Limb (tissue), 2 donors: ENCODE data around the gene ID2.

Experiments used
- DNase-seq, 2 donors: peaks; one replicate each; pipeline ENCODE4 v3.0.0-alpha.2; 2016; ENCODE audit errors: extremely low spot score in 2 of 2

Gene ID2, protein sequence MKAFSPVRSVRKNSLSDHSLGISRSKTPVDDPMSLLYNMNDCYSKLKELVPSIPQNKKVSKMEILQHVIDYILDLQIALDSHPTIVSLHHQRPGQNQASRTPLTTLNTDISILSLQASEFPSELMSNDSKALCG

DNA sequence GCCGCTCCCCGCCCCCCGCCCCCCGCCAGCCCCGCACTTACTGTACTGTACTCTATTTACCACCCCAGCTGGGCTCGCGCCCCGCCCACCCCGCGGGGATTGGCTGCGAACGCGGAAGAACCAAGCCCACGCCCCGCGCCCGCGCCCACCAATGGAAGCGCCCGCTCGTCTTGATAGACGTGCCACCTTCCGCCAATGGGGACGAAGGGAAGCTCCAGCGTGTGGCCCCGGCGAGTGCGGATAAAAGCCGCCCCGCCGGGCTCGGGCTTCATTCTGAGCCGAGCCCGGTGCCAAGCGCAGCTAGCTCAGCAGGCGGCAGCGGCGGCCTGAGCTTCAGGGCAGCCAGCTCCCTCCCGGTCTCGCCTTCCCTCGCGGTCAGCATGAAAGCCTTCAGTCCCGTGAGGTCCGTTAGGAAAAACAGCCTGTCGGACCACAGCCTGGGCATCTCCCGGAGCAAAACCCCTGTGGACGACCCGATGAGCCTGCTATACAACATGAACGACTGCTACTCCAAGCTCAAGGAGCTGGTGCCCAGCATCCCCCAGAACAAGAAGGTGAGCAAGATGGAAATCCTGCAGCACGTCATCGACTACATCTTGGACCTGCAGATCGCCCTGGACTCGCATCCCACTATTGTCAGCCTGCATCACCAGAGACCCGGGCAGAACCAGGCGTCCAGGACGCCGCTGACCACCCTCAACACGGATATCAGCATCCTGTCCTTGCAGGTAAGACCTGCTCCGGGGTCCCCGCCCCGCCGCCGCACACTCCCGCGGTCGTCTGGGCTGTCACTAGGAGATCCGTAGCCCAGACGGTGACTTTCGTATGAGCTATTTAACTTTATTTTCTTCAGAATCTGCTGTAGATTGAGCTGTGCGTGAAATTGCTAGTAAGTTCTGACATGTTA is at the start of gene ID2:
ID2 (plus strand) TSS at position 271 of the 907 bp plus-strand sequence; CDS start at position 381, 110 bp downstream.
- peak; percentile 98 to 100 for DNase-seq

DNA sequence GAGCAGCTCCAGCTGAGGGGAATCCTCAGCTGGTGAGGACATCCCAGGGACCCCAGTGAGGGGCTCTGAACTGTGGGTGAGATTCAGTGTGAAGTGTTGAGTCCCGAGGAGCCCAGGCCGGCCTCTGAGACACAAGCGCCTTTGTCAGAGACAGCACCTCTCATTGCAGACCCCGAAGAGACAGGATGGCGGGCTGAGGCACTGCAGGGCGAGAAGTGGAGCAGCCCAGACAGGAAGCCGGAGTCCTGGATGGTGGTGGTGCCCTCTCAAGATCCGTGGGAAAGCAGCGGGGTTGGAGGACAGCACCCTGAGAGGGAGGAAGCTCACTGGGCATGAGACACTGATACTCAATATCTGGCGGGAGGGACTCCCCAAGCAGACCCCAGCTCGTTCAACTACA is 49.1 kb upstream of the ID2 start:
- DNase-seq, result no peak

DNA sequence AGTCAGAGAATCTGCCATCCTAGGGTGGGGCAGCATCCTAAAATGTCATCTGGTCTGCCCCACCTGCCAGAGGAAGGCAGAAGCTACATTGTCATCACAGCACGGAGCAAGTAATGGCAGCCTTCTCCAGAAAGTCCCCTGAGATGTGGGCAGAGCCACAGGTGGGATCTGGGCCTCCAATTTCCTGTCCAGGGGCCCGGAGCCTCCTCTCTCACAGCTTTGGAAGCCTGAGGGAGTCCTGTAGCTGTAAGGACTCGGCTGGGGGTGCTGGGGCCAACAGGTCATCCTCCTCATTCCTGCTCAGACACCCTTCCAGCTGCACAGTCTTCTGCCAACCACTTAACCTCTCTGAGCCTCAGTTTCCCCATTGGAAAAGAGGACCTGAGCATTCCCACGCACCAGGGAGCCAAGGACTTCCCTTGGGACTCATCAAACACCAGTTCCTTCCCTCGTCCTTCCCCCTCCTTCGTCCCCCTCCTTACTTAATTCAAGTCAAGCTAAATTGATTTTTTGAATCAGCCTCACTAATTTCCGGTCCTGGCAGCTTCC is 48.6 kb upstream of the ID2 start:
- DNase-seq, result no peak

DNA sequence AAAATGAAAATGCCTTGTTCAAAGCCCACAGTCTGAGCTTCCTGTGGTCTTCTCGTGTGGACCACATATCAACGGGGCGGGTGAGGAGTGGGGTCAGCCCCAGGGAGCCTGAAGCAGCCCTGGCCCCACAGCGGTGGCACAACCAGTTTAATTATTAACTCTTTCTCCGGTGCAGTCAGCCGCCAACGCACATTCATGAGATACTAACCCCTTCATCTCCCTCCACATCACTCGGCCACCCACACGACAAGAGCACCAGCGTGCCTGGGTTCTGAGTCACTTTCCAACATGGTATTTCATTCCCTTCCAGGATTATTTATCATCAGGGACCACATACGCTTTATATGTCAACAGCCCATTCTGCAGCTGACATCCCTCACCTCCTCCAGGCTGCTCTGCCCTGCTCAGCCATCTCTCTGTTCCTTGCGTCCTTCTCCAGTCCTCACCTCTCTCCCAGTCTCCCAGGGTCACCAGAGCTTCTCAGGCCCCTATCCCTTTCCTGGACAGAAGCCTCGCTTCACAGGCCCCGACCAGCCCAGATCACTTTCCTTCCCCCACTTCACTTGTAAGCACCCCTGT is 48.0 kb upstream of the ID2 start:
- DNase-seq, result no peak

DNA sequence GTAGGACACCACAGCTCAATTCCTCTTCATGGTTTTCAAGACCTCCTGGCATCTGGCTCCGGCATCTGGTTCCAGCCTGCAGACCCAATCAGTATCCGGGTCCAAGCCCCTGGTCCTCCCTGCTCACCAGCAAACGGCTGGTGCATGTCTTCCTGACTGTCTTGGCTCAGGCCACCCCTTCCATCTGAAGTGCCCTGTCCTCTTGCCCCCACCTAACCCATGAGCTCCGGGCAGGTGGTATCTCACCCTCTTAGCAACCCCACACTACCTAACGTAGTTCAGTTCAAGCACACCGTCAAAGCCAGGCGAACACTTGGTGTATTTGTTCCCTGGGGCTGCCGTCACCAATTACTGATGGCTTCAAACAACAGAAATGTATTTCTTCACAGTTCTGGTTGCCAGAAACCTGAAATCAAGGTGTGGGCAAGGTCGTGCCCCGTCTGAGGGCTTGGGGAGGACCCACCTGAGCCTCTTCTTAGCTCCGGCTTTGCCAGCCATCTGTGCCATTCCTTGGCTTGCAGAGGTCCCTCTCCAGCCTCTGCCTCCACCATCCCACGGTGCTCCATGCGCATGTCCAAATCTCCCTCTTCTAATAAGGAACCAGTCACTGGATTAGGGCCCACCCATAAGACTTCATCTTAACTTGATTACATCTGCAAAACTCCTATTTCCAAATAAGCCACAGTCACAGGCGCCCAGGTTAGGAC is 47.2 kb upstream of the ID2 start:
- DNase-seq, result no peak

DNA sequence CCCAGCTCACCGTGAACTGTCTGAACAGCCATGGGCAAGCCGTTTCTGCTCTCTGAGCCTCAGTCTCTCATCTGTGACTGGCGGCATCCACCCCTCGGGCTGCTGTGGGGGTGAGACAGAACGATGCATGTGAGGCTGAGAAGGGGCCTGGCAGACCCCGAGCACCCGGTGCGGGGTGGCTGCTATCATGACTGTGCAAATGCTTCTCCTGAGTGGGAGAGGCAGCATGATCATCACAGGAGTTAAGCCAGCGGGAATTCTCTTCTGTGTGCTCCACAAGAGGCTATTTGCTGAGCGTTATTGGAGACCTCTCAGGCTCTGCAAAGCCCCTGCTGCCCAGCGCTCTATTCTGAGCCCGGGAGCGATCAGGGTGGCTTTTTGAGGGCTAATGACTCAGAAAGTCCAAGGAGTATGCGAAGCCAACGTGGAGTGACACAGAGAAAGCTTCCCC is 45.8 kb upstream of the ID2 start:
- no peak for DNase-seq

DNA sequence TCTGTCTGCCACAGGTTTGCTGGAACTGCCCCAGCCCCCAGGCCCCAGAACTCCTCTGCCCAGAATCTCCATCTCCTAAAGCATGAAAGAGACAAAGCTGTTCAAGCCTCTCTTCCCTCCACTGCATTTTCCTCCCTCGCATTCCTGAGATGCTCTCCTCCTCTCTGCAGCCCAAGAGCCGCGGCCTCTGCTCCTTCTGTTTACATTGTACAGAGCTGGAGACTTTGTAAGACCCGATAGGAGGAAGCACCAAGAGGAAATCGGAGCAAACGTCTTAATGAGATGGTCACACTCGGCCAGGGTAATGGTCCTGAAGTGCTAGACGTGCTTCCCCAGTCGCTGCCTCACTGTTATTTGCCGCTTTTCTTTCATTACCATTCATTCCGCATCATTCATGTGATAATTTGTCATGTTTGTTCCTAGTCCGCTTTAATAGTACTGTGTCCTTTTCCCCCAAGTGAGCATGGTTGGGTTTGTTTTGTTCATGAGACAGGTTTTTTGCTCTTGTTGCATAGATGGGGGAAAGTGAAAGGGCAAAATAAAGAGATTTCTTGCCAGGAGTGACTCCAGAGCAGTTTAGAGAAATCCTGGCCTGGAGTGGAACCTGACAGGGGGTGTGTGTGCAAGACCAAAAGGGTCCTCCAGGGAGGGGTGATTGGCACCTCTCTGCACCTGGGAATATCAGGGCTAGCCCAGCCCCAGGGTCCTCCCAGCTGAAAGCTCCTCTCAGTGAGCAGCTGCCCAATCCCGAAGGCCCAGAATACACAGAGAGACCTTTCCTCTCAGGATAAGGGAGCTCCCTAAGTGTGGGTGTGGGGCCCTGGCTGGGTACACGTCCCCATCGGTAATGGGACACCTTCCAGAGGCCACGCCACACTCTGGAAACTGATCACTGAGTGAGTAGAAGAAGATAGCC is 44.9 kb upstream of the ID2 start:
- no peak for DNase-seq

DNA sequence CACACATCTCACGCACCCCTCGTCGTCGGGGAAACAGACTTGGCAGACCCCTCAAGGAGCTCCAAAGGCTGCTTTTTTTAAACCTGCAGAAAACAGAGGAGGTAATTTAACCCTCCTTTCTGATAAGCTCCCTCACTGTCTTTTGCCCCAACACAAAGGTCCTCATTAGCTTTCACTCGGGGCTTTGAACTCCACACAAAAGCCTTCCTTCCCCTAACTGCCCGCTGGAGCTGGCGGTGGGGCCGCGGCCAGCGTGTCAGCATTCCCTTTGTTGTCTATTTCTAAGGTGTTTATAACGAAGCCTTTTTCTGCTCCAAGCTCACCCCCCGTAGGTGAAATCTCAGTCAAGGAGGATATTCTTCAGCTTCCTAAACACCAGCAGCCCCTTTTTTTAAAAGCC is 43.5 kb upstream of the ID2 start:
- no peak for DNase-seq

DNA sequence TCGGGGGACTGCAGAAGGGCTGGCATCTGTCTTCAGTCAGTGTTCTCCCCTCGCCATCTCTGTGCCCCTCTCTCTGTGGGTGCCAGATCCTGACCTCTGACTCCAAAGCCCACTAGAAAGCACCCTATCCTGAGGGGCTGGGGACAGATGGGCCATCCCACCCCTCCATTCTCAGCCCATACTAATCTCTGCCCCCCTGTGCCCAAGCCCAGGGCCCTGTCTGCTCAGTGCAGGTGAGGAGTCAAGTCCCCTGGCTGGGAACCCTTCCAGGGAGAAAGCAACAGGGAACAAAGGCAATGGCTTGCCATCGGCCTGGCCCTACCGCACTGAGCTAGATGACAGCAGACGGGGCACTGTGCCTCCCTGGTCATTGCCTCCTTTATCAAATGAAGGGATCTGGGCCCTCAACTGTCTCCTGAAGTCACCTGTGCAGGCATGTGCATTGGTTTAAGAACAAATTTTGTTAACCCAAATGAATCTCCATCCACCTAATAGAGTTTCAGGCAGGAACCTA is 42.7 kb upstream of the ID2 start:
- no peak for DNase-seq

DNA sequence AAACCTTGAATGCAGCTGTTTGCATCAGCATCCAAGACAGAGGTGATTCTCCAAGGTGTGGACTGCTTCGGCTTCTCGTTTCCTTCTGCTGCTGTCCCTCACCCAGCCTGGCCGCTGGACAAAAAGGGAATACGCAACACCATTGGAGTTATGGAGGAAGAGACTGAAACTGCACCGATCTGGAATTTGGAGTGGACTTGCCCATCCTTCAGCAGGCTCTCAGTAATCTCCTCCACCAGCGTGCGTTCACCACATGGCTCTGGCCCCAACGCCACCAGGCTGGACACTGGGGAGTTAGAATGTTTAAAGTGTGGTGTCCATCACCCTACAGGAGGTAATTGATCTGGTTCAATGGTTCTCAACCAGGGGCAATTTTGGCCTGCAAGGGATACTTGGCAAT is 41.4 kb upstream of the ID2 start:
- no peak for DNase-seq

DNA sequence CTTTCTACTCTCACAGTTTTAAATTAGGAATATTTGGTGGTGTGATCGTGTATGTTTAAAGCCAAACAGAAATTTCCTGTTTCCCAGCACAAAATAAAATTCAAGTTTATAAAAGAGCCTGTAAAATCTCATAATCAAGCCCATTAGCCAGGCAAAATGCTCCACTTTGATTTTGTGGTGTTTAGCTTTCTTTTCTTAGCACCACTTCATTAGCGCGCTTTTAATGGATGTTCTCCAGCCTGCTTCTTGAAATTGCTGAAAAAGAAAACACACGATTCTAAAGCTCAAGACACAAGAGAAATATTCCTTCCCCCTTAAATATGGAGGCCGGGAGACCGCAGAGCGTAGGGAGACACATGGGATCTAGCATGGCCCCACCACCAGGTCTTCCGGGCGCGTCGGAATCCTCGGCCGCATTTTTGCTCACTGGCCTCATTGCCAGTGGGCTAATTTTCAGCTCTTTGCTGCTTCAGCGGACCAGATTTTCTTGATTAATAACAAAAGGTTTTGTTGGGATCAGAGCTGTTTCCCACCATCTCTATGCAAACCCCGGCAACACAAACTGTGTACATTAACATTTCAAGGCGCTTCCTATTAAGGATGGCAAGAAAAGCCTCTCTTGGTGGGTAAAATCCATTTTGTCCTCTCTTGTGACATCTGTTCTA is 40.4 kb upstream of the ID2 start:
- DNase-seq, result no peak

DNA sequence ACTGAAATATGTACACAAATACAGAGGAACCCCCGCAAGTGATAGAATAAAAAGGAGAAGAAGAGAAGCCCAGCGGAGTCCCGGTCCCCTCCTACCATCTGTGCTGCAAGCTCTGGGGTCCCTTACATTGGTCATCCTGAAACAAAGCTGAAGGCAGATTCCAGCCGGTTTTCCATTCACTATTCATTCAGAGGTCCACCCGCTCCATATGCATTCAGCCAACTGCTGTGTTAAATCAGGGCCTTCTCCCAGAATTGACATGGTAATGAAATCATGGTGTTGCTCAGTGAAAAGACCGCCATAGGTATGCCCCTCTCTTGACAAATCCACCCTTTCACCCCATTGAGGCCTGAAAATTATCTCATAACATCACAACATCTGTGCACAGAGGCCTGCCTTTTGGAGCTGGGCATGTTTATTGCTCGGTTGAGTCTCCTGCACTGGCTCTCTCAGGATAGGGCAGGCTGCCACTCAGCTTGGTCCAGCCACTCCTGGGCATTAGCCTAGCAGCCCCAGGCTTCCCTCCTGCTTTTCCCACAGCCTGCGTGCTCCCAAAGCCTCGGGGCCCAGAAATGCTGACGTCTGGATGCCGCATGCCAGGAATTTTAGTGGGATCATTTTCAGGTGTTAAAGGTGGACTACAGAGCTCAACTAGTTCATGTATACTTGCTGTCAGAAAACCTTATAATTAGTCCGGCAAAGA is 39.3 kb upstream of the ID2 start:
- DNase-seq, result no peak

DNA sequence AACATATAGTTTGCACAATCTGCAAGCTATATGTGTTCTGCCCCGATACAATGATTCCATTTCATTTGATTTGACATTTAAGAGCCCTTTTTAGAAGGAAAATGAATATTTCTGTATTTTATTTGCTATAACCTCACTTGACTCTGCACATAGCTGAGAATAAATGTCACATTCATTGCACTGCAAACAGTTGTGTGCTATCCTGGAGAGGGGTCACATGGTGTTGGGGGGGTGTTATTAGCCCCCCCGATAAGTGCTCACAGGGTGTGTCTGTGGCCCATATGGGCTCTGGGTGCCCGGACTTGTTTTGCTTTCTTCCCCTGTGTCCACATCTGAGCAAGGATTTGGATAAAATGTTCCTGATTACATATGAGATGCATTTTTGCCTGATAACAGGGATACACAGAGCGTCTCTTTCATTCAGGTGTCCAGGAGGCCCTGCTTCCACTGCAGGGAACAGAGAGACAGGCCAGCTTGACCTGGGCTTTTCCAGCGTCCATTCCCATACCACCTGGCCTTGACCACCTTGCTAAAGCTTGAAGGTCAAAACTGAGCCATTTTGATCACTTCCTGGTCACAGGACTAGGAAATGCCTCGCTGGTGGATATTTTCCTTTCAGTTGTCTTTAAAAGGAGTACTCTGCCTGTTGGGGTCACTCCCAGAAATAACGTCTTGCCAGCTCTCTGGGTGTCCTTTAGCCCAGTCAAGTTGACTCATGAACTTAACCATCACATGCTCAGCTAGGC is 38.4 kb upstream of the ID2 start:
- DNase-seq, result no peak

DNA sequence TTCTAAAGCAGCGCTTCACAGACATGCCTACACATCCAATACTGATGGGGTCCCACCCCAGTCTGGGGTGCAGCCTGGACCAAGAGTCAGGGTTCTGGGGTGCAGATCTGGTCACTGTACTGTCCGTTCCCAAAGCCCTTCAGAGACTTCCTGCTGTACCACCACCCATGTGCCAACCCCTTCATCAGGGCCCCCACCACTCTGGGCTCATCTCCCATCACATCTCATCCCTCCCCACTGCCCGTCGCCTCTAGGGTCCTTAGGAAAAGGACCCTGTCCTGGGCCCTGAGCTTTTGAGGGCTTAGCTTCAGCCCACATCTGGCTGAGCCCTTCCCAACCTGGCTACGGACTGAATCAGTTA is 37.9 kb upstream of the ID2 start:
- DNase-seq, result no peak

DNA sequence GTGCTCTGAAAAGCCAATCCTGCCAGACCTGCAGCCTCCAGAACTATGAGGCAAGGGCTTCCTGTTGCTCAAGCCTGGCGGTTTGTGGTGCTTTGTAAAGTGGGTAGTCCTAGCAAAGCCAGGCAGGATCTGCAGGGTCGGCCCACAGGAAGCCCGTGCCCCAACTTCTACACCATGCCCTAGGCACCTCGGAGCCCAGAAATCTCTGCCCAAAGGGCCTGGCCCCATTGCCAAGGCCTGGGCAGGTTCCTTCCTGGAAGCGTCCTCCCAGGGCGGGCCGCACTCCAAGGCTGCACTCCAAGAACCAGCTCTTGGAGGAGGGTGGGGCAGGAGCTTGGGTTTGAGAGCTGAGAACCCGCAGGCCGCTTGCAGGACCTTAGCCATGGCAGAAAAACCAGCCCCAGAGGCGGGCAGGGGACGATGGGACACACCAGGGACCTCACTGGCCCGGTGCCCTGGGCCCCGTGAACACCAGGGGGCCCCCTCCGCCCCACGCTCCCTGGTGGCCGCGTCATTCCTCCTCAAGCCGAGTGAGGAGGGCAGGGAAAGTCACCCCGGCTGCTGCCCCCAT is 37.2 kb upstream of the ID2 start:
- DNase-seq, result no peak

DNA sequence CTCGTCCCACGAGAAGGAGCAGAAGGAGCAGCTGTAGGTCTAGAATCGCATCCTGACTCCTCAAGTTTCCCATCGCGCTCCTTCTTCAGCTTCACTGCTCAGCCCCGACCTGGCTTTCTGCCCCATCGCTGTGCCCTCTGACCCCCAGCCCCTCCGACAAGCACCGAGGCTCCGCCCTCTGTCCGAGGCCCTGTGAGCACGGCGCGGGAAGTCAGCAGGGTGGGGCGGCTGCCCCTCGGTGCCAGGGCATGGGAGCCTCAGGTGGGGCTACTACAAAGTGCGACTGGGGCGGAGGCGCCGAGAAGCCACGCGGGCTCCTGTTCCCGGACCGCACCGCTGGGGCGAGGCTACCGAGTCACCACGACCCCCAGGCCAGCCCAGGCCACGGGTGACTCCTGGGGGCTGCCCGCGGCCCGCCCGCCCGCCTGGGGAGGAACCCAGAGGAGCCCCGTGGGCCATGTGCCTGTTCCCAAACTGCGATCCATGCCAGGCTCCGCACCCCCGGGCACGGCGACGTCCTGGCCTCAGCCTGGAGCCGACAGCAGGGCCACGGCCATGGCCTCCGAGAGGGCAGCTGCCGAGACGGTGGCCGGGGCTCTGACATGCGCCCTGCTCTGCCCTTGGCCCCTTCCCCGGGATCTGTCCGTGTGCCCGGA is 36.6 kb upstream of the ID2 start:
- no peak for DNase-seq

DNA sequence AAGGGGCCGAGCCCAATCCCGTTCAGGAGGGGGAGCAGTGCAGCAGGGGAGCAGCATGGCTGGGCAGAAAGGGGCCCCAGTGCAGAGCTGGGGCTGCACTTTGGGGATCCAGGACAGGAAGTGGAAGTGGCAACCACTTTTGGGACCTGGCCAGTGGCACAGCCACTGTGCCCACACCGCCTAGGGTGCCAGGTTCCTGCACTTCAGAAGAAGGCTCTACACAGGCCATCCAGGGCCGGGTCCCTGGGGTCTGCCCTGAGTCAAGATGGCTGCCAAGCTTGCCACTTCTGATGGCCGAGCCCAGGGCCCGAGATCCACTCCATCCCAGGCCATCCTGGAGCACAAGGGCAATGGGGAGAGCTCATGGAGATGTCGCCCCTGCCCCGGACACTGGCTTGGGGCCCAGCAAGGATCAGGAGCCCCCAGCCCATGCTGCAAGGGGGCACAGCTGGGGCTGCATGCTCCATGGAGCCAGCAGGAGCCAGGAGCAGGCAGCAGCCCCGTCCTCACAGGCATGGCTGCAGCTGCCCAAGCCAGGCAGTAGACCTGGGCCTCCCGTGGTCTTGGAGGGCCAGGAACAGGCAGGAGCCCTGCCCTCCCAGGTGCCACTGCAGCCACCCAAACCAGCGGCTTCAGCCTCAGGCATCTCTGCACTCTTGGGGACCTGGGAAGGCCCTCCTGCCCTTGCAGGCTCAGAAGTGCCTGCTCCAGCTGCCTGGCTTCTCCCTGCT is 35.0 kb upstream of the ID2 start:
- DNase-seq, result no peak
